HG02642 (cell line): ENCODE data around the gene HADHB.

Experiments used
- ATAC-seq: cut with Tn5 transposase; IDR thresholded peaks from one replicate; pipeline ENCODE4 v1.9.1; 2021; ENCODE audit warnings: mild to moderate bottlenecking; ENCODE audit not compliant: unreplicated experiment, poor library complexity

HADHB gene

DNA sequence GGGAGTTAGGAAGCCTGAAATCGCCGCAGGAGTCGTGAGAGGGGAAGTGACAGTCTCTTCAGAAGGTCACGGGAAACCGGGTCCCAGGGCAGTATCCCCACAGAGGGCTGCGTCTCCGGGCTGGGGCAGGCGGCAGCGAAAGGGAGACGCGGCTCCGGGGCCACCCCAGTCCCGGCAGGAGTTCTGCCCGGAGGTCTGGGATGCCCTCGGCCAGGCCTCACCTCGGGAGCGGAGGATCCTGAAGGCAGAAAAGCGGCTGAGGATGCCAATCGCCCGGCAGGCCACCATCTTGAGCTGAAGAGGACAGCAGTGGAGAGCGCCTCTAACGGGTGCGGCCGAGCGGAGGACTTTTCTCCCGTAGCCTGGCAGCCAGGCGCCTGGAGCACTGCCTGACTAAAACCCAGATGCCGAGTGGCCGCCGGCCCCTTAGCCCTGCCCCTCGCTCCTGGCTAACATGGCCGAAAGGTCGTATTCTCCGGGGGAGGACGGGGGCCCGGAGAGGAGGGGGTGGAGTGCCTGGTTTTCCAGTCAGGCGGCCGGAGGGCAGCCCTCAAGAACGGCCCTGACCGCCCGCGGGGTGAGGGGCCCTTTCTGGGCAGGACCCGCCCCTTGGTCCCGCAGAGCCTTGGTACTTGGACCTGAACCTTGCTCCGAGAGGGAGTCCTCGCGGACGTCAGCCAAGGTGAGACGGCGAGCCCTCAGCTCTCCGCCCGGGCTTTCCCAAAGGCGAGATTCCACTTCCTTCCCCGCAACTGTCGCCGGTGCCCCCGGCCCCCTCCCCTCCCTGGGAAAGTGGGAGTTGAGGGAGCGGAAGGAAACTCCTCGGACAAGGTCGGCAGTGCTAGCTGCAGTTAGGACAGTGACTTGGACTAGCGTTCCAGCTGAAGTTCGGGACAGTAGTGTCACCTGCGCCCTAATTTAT is at the start of gene HADHB, which contains the start of gene HADHA:
Gene HADHB (plus strand): TSS at position 631 of the 922 bp plus-strand sequence. CDS start 9,316 bp downstream, outside the sequence.
Gene HADHA (minus strand): TSS at position 324 of the 922 bp plus-strand sequence. CDS start 36 bp downstream, at position 288.
- ATAC-seq = peak; percentile 75

DNA sequence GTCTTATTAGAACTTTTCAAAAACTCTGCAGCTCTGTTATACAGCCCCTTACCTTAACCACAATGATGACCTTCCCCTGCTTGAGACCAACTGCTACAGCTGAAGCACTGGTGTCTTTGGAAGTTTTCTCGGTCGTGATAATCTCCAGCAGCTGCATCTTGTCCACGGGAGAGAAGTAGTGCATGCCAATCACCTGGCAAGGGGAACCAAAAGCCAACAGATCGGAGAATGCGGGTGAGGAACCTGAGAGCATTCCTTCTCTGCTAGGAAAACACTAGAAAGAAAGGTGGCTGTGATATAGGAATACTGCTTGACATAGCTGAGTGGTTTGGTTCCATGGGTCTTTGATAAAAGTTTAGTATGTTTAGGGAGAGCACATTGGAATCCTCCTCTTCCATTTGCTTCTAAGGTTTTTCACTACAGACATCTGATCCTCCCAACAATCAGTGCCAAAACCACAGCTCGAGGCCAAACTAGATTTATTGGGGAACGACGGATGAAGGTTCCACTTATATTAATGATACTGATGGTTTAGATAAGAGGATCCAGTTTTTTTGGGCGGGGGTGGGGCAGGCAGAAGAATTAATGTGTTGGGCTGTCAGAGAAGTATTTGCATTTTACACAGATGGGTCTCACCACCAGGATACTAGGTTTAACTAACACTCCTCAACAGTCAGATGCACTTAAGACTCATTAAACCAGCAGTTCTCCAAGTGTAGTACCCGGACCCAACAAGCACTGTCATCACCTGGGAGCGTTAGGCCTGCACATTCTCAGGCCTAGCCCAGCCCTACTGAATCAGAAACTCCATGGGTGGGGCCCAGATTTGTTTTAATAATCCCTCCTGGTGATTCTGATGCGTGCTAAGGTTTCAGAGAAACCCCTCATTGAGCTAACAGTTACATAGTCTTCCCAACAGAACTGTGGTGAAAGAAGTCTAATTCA is 49.4 kb upstream of the HADHB start:
- ATAC-seq = no peak

DNA sequence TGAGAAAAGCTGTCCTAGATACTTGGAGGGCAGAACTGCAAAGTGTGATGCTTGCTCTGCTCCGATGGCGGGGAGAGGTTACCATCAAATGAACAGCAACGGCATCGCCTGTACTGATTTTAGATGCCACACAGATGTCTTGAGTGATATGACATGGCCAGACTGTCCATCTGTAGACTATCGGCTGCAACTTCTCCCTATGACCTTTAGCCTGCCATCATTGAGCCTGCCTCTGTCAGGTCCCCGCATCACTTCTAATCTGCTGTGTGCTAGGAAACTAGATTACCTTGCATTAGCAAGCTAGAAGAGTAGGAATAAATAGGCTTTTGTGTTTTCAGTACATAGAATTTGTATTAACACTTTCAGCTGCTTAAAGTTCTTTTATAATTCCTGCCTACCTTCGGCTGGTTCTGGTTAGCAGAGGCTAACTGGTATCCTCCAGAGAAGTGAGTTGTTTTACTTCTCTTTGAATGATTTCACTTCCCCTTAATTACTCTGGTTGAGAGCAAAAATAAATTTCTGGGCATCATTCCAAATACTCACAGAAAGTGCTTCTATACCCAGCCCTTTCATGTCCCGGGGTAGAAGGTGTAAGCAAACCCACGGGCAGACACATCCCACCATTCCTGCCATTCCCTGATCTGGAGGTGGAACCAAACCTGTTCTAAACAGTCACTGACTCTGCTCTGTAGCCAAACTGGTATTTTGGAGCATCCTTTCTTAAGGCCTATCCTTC is 47.9 kb upstream of the HADHB start:
- ATAC-seq = no peak

DNA sequence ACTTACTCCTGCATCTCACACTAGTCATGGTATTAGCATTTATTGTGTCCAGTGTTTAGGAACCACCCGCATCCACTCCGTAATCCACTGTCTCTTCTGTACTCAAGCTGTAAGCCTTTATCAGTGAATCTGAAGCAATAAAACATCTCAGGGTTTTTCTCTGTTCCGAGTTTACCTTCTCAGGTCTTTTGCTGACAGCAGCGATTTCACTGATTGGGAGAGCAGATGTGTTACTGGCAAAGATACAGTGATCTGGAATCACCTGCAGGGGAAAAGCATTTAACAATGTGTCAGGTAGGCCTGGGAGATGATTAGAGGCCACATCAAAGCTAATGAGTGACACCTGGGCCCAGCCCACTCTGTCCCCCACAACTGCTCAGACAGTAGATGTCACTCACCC is 47.2 kb upstream of the HADHB start:
- ATAC-seq = no peak

DNA sequence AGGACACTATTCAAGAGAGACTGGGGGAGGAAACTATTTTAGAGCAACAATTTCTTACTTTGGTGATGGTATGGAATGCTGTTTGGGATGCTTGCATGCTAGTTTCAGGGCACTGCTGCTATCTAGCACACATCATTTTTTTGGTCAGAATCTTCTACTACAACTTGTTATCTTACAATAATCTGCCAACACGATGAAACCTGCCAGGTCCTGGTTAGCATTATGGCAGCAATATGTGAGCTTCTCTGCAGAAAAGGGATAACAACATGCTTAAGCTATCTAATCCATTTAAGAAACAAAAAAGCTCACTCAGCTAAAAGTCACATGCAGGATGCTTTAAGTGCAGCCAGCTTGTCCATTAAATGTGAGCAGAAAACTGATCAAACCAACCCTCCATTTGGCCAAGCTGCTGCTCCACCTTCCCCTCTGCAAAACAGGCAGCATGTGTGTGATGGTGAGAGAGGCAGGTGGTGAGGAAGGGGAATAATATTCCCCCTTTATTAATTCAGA is 41.7 kb upstream of the HADHB start:
- no peak for ATAC-seq

DNA sequence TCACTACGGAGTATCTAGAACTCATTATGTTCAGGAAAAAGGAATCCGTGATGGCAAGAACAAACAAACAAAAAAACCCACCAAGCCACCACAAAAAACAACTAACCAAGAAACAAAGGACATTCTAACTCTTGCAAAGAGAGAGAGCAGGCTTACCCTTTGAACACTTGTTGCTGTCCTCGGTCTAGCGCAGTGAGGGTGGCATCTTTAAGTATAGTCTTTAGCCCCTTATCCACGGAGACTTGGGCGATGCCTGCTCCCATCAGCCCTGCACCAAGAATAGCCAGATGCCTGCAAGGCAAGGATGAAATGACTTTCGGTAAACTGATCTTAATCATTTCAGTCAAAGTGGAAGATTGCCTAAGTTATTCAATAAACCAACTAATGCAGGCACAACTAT is 40.8 kb upstream of the HADHB start:
- no peak for ATAC-seq

DNA sequence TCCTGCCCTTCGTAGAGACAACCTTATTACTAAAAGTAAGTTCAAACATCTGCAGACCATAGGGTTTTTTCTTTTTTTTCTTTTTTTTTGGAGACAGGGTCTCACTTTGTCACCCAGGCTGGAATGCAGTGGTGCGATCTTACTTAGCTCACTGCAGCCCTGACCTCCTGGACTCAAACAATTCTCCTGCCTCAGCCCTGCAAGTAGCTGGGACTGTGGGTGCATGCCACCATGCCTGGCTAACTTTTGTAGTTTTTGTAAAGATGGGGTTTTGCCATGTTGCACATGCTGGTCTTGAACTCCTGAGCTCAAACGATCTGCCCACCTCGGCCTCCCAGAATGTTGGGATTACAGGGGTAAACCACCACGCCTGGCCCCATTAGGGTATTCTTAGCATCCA is 32.7 kb upstream of the HADHB start:
- ATAC-seq = no peak

DNA sequence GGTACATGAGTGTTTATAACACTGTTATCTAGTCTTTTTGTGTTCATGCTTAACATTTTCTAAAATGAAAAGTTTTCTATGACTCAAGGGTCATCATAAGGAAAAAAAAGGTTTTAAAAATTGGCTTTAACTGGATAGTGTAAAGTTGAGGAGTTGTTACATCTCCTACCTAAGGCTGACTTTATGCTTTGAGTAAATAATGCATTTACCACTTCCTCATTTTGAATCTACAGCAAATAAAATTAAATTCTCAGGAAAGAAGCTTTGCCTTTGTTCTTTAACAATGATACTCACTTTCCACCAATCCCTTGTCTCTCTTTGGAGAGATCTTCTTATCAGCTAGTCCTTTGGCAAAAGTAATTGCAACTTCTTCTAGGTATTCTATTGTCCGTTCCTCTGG is 30.0 kb upstream of the HADHB start:
- no peak for ATAC-seq

DNA sequence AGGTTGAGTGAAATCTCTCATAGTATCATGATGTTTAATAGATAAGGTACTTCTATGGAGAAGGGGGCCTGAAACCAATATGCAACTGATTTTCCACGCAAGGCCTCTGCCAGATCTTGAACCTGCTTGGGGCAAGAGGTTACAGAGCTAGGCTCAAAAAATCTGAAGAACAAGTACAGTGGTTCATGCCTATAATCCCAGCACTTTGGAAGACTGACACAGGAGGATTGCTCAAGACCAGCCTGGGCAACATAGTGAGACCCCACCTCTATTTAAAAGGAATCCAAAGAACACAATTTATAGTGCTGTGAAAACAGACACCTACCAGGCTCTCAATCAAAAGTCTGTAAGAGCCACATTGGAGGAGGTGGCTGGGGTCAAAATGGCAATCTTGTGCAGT is 28.9 kb upstream of the HADHB start:
- no peak for ATAC-seq

DNA sequence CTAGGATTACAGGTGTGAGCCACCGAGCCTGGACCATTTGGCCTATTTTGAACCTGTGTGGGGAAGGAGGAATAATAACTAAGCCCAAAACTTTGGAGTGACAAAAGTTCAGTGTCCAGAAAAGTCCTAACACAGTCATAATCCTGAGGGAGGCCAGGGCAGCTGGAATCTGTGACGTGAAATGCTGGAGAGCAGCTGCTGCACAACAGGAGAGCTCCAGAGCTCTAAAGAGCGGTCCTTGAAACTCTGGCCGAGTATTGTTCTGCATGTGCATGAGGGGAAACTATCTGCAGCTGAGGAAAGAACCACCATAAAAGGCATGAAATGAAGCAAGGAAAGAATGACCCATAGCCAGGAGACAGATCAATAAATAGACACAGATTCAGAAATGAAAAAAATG is 28.2 kb upstream of the HADHB start:
- no peak for ATAC-seq

DNA sequence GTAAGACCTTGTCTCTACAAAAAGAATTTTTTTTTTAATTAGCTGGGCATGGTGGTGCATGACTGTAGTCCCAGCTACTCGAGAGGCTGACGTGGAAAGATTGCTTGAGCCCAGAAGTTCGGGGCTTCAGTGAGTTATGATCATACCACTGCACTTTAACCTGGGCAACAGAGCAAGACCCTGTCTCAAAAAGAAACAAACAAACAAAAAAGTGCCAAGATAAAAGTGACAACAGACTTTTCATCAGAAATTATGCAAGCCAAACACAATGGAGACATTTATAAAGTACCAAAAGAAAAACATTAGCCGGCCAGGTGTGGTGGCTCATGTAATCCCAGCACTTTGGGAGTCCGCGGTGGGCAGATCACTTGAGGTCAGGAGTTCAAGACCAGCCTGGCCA is 27.0 kb upstream of the HADHB start:
- no peak for ATAC-seq

DNA sequence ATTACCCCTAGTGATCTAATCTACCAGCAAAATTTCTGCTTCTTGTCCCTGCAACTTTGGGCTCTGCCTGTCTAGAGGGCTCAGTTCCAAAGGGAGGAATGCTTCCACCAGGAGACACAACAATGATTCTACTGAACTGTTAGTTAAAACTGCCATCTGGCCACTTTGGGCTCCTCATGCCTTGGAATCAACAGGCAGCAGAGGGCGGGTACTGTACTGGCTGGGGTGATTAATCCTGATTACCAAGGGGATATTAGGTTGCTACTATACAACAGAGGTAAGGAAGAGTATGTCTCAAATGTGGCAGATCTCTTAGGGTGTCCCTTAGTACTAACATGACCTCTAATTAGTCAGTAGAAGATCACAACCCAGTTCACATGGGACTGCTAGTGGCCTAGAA is 21.7 kb upstream of the HADHB start:
- ATAC-seq = no peak

DNA sequence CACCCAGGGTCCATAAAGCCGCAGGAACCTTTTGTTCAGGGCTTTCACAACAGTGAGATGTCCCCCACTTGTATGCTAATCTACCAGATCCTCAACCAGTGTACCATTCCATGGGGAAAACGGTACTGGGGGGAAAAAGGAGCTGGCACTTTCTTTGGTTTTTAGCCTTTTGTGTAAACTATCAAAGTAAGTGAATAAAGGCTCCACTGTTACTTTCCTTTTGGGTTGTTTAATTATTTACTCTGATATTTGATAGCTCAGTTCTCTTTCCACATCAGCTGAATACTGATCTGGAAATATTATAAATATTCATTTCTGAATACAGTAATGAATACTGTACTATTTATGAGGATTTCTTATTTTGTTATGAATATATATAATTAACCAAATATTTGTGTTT is 20.6 kb upstream of the HADHB start:
- no peak for ATAC-seq

DNA sequence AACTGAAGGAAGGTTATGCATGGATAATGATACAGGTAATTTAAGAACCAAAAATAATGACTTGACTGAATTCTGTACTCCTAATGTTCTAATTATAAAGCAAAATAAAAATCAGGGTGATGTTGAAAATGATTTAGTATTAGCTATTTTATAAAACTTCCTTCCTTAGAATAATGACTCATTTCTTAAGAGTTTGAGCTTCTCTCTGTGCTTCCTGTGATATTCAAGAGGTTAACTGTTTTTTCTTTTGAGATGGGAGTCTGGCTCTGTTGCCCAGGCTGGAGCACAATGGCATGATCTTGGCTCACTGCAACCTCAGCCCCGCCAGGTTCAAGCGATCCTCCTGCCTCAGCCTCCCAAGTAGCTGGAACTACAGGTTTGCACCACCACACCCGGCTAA is 15.1 kb upstream of the HADHB start:
- ATAC-seq = no peak

DNA sequence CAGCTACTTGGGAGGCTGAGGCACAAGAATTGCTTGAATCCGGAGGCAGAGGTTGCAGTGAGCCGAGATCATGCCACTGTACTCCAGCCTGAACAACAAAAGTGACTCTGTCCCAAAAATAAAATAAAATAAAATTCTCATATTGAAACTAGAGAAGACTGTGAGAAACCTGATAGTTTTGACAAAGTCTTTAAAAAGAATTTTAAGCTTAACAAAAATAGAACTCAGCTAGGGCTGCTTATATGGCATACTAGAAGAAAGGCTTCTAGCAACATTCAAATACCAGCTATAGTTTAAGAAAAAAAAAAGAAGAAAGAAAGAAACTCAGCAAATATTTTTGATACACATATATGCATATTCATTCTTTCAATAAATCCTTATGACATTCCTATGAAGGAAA is 13.9 kb upstream of the HADHB start:
- ATAC-seq = no peak

DNA sequence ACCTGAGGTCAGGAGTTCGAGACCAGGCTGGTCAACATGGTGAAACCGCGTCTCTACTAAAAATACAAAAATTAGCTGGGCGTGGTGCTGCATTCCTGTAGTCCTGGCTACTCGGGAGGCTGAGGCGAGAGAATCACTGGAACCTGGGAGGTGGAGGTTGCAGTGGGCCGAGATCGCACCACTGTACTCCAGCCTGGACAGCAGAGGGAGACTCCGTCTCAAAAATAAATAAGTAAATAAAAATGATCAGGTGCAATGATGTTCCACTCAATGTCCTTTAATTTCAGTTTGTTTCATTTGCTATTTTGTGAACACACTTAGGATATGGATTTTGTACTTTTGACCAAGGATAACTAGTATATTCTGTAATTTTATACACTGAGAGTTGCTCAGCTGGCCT is 9.7 kb upstream of the HADHB start:
- no peak for ATAC-seq

DNA sequence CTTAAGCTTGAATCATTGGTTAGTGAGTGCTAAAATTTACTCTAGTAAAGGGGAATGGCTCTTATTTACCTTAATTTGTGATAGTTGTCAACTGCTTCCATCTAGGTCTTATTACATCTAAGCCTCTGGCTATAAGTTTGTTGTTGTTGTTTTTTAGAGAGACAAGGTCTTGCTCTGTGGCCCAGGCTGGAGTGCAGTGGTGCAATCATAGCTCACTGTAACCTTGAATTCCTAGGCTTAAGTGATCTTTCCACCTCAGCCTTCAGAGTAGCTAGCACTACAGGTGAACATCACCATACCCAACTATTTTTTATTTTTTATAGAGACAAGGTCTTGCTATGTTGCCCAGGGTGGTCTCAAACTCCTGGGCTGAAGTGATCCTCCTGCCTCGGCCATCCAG is 6.9 kb upstream of the HADHB start:
- no peak for ATAC-seq

DNA sequence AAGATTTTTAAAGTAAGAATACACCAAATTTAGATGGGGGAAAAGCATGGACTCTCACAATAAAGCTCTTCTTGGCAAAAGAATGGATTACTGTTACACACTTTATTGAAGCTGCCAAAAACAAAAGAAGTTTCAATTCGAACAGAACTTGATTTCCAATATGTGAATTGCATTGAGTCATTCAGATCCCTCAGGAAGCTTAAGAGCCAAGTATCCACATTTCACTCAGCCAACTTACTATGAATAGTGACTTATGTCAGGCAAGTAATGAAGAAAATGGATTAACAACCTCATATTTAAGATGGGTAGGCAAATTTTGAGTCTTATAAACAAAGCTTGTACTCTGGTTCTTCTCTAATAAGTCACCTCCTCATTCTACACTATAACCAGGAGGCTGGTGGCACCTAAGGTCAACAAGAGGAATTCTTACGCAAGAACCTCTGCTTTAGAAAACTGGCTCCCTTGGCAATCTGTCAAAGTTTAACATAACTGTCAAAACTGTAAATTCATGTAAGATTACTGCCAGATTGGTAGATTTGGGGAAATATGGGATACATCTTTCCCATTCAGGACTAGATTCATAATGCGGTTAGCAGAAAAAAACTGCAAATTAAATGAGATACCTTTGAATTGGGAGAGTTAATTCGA is 6.3 kb upstream of the HADHB start:
- ATAC-seq = no peak

DNA sequence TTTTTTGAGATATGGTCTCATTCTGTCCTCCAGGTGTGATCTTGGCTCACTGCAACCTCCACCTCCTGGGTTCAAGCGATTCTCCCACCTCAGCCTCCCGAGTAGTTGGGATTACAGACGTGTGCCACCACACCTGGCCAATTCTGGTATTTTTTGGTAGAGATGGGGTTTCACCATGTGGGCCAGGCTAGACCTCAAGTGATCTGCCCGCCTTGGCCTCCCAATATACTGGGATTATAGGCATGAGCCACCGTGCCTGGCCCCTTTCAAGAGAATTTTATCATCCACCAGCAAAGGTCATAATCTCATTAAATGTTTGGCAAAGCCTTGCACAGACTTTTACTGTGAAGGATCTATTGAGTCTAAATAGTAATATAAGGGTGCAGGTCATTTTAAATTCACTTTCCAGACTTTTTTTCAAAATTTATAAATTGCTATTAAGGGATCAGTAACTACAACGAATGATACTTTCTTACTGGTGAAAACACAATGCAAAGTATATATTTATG is 2.8 kb upstream of the HADHB start:
- no peak for ATAC-seq
